Stimulated activated CD4-positive, alpha-beta T cell treated with anti-CD3 and anti-CD28 coated beads, Interleukin-1b, Interleukin-23, amount 100 ng/mL, for 24 hours (primary cell): Measurements from ENCODE around the gene ZBED4.
A peak's percentile ranks its signal among the peaks of the same experiment; 100 is the strongest.
"Not testable (repeated sequence)": the region's sequence is repeated elsewhere in the genome, so short reads cannot be mapped to it uniquely, and the experiment has no call there.

Experiments used
- DNase-seq, 4 experiments: peaks; one replicate each; pipeline ENCODE4 v3.0.0-alpha.2; 2020; ENCODE audit warnings: low read depth in 4 of 4, low spot score in 1 of 4

Gene ZBED4, protein sequence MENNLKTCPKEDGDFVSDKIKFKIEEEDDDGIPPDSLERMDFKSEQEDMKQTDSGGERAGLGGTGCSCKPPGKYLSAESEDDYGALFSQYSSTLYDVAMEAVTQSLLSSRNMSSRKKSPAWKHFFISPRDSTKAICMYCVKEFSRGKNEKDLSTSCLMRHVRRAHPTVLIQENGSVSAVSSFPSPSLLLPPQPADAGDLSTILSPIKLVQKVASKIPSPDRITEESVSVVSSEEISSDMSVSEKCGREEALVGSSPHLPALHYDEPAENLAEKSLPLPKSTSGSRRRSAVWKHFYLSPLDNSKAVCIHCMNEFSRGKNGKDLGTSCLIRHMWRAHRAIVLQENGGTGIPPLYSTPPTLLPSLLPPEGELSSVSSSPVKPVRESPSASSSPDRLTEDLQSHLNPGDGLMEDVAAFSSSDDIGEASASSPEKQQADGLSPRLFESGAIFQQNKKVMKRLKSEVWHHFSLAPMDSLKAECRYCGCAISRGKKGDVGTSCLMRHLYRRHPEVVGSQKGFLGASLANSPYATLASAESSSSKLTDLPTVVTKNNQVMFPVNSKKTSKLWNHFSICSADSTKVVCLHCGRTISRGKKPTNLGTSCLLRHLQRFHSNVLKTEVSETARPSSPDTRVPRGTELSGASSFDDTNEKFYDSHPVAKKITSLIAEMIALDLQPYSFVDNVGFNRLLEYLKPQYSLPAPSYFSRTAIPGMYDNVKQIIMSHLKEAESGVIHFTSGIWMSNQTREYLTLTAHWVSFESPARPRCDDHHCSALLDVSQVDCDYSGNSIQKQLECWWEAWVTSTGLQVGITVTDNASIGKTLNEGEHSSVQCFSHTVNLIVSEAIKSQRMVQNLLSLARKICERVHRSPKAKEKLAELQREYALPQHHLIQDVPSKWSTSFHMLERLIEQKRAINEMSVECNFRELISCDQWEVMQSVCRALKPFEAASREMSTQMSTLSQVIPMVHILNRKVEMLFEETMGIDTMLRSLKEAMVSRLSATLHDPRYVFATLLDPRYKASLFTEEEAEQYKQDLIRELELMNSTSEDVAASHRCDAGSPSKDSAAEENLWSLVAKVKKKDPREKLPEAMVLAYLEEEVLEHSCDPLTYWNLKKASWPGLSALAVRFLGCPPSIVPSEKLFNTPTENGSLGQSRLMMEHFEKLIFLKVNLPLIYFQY

DNA sequence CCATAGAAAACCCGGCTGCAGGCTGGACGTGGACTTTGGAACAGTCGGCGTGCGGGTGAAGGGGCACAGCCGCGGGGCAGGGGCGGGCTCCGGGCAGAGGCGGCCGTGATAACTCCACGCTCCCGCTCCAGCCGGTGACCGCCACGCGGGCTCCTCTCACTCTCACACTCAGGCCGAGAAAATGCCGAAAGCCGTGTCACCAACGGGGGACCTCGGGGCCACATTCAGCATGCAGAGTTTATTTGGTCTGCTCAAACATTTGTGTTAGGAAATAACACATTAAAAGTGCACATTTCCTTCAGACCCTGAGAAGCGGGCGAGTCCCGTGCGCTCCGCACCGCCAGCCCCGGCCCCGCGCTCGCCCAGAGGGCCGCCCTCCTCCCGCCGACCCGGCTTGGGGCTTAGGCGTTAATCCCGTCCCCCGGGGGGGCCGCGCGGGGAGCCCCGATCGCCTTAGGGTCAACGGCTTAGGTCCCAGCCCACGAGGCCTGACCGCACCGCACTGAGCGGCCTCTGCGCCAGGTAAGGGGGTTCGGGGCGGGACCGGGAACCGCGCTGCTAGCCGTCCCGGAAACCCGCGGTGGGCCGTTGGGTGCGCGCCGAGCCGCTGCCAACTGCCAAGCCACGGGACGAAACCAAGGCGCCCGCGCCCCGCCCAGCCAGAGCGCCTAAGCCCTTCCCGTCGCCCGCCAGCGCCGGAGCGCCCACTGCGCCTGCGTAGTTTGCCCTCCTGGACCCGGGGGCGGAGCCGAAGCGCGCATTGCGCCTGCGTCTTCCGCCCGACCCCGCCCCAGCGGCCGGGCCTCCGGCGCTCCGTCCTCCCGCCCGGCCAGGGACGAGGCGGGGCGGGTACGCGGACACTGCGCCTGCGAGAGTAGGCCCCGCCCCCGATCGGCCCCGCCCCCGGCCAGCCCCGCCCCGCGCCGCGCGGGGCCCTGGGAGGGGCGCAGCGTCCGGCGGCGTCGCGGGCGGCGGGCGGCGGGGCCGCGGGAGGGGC lies at the start of gene ZBED4:
ZBED4 (plus strand) TSS at position 947 of the 997 bp plus-strand sequence. CDS start 29,819 bp downstream, outside the sequence.
- DNase-seq: peak; percentile 96 to 97 (median 96)

DNA sequence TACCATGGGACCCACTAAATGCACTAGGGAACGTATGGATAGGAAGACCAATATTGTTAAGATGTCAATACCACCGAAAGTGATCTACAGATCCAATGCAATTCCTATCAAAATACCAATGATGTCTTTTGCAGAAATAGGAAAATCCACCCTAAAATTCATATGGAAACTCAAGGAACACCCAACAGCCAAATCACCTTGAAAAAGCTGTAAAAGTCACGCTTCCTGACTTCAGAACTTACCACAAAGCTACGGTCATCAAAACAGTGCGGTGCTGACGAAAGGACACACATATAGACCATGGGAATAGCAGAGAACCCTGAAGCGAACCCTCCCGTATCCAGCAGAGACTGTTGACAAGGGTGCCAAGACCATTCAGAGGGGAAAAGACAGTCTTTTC lies 46.5 kb upstream of the ZBED4 start:
- DNase-seq: no peak

DNA sequence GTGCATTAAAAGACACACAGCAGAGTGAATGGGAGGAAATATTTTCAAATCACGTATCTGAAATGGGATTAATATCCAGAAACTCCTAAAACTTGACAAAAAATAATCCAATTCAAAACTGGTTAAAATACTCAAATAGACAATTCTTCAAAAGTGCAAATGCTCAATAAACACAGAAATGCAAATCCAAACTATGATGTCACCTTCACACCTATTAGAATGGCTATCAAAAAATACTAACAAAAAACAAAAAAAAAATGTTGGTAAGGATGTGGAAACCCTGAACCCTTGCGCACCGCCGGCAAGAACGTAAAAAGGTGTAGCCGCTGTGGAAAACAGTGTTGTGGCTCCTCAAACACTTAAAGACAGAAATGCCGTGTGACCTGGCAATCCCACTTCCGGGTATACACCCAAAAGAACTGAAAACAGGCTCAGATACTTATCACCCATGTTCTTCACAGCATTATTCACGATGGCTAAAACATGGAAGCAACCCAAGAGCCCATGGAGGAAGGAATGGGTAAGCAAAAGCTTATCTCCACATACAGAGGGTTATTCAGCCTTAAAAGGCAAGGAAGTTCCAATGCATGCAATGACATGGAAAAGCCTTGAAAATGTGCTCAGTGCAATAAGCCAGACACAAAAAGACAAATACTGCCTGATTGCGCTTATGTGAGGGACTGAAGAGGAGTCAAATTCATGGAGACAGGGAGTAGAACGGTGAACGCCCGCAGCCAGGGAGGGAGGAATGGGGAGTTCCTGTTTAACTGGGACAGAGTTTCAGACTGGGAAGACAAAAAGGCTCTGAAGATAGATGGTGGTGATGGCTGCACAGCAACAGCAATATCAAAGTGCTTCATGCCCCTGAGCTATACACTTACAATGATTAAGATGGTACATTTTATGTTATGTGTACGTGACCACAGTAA lies 45.6 kb upstream of the ZBED4 start:
- DNase-seq: no peak

DNA sequence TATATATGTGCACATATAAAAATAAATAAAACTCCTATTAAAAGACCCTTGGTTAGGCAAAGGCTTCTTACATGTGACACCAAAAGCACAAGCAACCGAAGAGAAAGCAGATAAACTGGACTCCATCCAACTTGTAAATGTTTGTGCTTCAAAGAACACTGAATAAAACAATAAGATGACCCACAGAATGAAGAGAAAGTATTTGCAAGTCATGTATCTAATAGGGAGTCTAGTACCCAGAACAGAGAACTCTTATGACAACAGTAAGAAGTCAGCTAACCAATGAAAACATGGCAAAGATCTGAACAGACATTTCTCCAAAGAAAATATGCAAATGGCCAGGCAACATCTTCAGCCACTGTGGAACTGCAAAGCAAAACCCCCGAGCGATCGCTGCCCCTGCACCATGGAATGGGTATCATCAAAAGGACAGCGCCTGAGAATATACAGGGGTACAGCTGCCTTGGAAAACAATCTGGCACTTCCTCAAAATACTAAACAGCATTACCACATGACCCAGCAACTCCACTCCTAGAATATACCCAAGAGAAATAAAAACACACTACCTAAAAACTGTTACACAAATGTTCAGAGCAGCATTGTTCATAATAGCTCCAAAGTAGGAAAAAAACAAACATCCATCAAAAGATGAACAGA lies 43.2 kb upstream of the ZBED4 start:
- no peak for DNase-seq

DNA sequence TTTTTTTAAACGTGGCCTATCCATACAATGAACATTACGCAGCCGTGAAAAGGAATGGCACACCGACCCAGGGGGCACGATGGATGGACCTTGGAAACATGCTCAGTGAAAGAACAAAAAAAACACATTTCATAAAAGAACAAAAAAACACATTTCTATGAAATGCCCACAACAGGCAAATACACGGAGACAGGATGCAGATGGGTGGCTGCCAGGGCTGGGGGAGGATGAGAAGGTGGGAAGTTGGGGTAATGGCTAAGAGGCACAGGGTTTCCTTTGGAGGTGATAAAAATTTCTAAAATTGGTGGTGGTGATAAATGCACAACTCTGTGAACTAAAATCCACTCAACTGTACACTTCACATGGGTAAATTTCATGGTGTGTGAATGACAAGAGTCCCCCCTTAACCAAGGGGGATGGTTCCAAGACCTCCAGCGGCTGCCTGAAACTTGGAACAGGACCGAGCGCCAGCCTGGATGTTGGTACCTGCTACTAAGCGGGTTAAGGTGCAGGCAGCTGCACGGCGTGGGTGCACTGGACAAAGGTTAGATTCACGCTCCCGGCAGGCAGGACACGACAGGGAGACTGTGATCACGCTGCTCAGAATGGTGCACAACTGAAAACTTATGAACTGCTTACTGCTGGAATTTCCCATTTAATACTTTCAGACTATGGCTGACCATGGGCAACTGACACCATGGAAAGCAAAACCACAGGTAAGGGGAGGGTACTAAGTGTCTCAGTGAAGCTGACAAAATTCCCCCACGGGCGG lies 42.4 kb upstream of the ZBED4 start:
- no peak for DNase-seq

DNA sequence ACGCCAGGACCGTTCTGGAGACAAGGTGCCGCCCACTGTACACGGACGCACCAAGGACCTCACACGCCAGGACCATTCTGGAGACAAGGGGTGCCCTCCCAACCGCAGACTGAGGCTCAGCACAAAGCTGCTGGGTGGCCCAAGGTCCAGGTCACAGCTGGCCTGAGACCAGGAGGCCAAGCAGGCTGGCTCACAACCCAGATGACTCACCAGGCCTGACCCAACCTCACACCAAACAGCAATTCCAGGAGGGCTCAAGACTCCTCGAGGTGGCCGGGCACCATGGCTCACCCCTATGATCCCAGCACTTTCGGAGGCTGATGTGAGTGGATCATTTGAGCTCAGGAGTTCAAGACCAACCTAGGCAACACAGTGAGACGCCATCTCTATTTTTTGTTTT lies 40.8 kb upstream of the ZBED4 start:
- no peak for DNase-seq

DNA sequence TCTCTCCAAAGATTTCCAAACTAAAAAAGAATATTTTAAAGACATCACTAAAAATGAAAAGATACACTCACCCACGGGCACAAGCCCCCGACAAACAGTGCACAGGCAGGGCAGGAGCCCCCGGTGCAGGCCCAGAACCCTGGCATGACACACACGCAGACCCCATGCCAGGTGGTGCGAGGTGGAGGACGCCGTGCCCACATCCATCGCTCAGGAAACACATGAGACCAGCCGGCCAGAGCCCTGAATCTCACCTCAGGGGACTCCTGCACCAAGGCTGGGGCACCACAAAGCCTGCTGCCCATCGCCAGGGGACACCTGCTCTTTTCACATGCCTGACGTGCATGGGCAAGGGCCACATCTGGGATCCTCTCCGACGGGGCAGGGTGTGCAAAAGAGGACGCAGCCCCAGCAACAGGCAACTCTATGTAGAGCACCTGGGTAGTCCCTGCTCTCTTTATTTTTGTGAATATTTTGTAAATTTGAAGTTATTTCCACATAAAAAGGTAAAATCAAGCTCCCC lies 39.4 kb upstream of the ZBED4 start:
- DNase-seq: no peak

DNA sequence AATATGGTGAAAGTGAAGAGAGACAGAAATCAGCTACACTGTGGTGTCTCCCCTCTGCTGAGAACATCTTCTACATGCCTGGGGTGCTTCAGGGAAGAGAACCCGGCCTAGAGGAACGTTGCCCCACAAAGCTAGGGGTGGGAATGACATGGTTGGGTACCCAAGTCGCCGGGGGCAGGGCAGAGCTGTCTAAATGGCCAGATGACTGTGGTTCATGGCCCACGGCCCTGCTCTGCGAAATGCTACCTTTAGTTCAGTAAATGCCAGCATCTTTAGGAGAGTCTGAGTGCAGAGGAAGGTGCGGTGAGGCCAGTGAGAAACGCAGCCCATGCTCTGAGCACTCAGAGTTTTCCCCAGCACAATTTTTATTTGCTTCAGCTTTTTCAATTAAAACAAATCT lies 38.8 kb upstream of the ZBED4 start:
- no peak for DNase-seq

DNA sequence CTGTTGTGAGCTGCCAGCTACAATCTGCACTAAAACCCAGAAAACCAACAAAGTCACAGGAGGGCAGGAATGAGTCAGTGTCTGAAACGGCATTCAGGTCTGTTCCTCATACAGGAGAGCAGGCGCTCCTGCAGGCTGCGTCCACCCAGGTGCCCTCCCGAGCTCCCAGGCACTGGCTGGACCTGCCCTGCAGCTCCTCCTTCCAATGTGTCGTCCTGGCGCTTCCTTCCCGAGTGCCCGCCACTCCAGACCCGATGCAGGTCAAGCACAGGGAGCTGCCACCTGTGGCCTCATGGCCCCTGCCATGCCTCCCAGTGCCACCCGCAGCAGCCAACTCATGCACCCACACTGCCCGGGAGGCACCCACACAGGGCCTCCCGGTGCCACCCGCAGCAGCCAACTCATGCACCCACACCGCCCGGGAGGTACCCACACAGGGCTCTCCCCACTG lies 38.0 kb upstream of the ZBED4 start:
- no peak for DNase-seq

DNA sequence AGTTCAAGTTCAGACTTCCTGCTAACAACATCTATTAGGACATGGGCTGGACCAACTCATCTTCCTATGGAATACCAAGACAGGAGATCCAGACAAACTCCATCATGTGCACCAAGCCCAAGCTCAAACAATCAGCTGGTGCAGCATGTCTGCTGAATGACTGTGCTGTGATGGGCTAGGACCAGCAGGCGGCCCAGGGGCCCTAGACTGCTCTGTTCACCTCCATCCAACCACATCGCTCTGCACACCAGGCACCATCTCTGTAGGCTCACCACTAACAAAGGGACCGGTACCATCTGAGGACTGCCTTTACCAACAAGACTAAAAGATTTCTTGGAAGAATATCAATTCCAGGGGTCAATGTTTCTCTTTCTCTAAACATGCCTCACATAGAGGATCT lies 36.3 kb upstream of the ZBED4 start:
- DNase-seq: no peak

DNA sequence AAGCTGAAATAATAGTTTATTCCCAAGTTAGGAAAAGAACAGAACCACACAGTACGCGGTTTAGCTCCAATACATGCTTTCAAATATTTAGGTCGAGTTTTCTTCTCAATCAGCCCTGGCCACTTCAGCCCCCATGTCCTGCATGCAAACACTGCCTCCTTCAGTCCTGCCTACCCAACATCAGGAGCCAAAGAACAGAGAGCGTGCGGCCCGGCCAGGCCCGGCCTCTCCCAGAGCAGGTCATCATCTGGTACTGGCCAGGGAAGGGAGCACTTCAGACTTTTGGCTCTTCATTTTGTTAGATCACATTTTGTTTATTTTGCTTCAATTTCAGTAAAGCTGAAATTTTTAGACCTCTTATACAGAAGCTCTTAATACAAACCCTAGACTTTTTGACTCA lies 32.7 kb upstream of the ZBED4 start:
- no peak for DNase-seq

DNA sequence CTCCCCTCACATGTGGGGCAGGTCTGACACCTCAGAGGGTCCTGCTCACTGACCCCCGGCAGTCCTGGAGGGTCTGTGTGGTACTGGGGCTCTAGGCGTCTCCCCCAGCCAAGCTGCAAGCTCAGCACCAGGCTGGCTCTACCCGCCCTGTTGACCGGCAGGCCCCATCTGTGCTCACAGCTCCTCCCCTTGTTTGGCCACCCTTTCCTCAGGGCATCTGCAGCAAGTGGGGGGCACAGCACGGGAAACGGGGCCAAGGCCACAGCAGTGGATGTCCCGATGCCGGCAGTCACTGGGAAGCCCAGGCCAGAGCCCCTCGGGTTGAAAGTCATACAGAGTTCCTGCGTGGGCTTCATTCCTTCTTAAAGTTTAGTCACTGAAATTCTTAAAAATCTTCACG lies 31.9 kb upstream of the ZBED4 start:
- not testable (repeated sequence) for DNase-seq

DNA sequence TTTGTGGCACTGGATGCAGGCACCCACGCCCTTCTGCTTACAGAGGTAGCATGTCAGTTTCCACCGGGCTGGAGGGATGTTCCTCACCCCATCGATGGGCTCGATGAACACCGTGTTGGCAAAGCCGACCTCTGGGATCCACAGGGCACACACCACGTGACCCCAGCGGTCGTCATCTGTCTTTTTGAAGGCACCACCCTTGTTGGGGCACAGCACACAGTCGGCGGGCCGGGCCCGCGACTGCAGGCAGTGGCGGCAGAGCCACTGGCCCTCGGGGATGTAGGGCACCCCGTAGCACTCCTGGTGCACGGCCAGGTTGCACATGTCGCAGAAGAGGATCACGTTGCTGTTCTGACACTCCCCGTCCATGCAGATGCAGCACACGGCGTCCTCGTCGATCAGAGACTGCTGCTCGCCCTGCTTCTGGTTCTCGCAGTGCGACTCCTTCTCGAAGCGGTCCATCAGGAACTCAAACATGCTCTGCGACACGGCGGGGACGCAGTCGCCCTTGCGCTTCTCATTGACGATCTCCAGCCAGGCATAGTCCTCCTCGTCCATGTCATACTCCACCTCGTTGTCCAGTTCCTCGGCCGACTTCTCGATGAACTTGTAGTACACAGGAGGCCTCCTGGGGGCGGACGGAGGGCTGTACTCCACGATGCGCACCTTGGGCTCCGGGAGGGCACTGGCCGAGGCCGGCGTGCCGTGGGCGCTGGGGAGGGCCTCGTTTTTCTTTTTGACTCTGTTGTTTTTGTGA lies 30.2 kb upstream of the ZBED4 start:
- DNase-seq: no peak

DNA sequence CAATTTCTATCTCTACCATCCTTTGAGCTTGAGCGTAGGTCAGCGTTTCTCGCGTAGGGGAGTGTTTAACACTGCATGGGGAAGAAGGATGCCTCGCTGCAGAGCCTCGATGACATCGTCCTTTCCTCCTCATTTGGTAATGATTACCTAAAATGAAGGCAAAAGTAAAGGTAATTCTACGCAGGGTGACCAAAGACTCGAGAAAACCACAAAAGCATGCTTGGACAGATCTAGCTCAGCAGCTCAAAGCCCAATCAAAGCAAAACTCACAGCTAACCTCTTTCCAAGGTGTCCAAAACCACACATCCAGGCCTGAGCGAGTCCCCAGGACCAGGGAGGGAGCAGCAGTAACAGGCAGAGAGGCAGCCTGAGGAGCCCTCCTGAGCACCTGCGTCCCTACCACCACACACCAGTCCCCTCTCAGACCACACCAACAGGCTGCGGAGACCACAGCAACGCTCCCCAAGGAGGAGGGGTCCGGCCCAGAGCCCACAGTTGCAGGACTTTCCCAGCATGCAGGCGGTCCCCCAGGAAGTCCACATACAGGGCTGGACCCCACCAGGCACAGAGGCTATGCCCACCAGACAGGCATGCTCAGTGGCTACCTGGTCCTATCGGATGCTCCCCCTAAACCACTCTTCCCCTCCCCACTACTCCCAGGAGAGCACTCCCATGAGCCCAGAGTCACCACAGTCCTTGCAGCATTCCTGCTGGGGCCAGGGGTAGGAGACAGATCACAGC lies 29.3 kb upstream of the ZBED4 start:
- no peak for DNase-seq

DNA sequence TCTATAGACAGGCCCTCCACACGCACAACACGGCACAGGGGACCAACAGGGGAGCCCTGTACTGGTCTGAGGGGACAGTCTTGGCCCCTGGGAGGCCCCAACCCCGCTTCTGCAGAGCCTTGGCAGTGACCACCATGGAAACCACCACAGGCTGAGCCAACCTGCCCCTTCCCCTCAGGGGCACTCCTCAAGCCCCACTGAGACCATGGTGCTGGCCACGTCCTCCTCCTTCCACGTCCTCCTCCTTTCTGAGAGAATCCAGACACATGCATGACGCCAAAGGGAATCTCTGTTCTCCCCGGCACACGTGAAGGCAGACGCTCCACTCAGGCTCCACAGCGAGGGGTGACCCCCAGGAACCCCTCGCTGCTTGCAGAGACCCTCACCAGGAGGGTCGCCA lies 28.7 kb upstream of the ZBED4 start:
- DNase-seq: no peak

DNA sequence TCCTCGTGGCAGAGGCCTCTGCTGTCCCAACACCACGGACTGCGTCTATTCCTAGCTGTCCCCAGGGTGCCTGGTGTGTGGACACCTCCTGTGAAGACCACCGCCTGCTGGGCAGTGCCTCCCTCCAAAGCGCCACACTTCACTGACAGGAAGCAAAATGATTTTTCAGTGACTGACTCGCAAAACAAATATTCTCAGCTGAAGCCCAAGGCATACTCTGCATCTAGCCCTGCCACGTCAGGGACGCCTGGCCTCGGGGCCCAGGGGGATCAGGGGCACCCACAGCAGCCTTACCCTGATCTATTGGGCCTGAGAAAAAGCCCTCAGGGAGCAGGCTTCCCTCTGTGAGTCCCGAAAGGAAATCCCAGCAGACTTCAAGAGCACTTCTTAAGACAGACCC lies 28.2 kb upstream of the ZBED4 start:
- no peak for DNase-seq
